GM06990 (cell line): ENCODE results near the gene FTO.
"Not testable (repeated sequence)": the region's sequence is repeated elsewhere in the genome, so short reads cannot be mapped to it uniquely, and the experiment has no call there.

Experiments used
- DNase-seq: peaks from one replicate; pipeline ENCODE4 v3.0.0-alpha.2; 2011; ENCODE audit not compliant: insufficient read length; ENCODE audit errors: extremely low read depth
- H3K27me3 ChIP-seq: replicated peaks from 2 replicates; pipeline ENCODE4 v1.6.0; 2011; ENCODE audit warnings: low read length; ENCODE audit not compliant: control insufficient read depth, insufficient read depth
- H3K36me3 ChIP-seq: 2 replicates; pipeline ENCODE4 v1.5.1; 2011; ENCODE audit warnings: low read length; ENCODE audit not compliant: control insufficient read depth, insufficient read depth
- H3K4me3 ChIP-seq: replicated peaks from 2 replicates; pipeline ENCODE4 v1.5.1; 2011; ENCODE audit warnings: low read depth, mild to moderate bottlenecking, control low read depth, low read length
- CTCF ChIP-seq: IDR thresholded peaks from 2 replicates; pipeline ENCODE4 v1.5.1; 2011; ENCODE audit warnings: low read length, control low read depth, mild to moderate bottlenecking, inconsistent platforms; ENCODE audit not compliant: insufficient read depth, poor library complexity, severe bottlenecking

FTO gene

GRCh38 chr16:54177862-54178477 lies 474.0 kb downstream of the FTO start:
- H3K4me3 ChIP-seq: no peak overlapping the region
- no peak for DNase-seq
- H3K27me3 ChIP-seq: no peaks in the 10 kb centered on the region; the same call in 1 of the 2 replicates
- no peak for TF ChIP-seq CTCF
- no peaks in the 10 kb centered on the region for H3K36me3 ChIP-seq

- Histone ChIP-seq H3K4me3 (no peak overlapping the region), H3K36me3 (no peaks in the 10 kb centered on the region), H3K27me3 (no peaks in the 10 kb centered on the region; the same call in 1 of the 2 replicates)
- TF ChIP-seq CTCF: no peak
- no peak for DNase-seq
These were observed 474.6 kb downstream of the FTO start for GRCh38 chr16:54178478-54178976.

DNA sequence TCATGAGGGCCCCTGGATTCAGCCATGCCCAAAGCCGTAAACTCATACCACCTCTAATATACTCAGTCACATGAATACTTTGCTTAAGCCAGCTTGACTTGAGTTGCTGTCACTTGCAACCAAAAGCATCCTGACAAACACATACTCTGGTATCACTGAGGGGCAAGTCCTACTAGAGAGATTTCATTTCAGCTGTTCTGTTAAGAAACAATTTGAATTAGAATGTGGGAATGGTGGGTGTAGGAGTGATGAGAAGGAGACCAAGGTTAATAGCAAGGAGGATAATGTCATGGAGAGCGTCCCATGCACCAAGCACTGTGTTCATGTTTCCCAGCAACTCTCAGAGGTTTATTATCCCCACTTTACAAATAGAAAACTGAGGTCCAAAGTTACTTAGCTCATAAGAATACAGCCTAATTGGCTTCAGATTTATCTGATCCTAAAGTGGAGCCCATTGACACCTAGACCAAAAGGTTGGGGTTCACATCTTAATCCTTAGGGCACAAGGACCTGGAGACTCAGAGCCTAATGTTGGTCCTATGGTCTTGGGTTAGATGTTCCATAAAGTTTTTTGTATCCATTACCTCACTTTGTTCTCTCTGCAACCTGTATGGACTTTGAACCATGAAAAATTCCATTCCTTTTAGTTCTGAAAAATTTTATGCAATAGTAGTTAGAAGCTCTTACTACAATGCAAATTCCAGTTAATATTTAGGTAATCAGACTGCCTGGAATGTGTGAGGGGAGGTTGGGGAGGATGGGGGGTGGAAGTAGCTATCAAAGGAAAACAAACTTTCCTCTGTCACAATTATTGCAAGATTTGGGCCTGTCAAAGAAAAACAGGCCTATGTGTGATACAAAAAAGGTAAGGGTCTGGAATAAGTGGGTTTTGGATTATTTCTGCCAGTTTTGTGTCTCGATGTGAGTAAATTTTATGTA lies 476.7 kb downstream of the FTO start:
- Histone ChIP-seq H3K27me3 (no peaks in the 10 kb centered on the region; the same call in 1 of the 2 replicates), H3K4me3 (no peak overlapping the region), H3K36me3 (no peaks in the 10 kb centered on the region)
- DNase-seq: no peak
- no peak for TF ChIP-seq CTCF

DNA sequence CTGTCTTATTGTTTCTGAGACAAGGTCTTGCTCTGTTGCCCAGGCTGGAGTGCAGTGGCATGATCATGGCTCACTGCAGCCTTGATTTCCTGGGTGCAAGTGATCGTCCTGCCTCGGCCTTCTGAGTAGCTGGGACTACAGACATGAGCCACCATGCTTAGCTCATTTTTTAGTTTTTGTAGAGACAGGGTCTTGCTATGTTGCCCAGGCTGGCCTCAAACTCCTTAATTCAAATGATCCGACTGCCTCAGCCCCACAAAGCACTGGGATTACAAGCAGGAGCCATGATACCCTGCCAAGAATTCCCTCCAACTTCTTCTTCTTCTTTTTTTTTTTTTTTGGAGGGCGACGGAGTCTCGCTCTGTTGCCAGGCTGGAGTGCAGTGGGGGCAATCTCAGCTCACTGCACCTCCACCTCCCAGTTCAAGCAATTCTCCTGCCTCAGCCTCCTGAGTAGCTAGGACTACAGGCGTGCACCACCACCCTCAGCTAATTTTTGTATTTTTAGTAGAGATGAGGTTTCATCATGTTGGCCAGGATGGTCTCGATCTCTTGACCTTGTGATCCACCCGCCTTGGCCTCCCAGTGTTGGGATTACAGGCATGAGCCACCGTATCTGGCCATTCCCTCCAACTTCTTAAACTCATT lies 477.9 kb downstream of the FTO start:
- H3K27me3 ChIP-seq, H3K36me3 ChIP-seq, DNase-seq, H3K4me3 ChIP-seq: not testable (repeated sequence)

DNA sequence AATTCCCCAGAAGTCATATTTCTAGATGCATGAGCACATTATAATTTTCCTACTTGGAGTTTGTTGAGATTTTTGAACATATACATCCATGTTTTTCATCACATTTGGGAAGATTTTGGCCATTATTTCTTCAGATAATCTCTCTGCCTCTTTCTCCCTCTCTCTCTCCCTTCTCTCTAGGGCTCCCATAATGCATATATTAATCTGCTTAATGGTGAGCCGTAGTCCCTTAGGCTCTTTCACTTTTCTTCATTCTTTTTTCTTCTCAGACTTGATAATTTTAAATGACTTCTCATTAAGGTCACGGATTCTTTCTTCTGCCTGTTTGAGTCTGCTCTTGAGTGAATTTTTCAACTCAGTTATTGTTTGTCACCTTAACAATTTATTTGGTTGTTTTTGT lies 481.1 kb downstream of the FTO start:
- no peak for DNase-seq
- H3K36me3 ChIP-seq: no peaks in the 10 kb centered on the region
- TF ChIP-seq CTCF: no peak
- H3K27me3 ChIP-seq: no peaks in the 10 kb centered on the region
- H3K4me3 ChIP-seq: no peak overlapping the region

DNA sequence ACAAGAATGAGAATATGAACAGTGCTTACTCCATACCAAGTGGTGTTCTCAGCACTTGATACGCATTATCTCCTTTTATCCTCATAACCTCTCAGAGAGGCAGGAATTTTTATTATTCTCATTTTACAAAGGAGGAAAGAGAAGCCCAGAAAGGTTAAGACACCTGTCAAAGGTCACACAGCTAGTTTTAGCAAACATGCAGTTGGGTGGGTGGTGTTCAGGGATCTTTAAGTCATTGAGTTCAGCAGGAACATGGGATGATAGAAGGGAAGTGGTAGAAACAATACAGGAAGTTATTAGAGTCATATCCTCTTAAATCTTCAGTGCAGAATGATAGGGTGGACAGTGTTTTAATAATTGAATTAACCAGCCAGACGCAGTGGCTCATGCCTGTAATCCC lies 487.2 kb downstream of the FTO start:
- TF ChIP-seq CTCF: no peak
- Histone ChIP-seq H3K4me3 (no peak overlapping the region), H3K36me3 (no peaks in the 10 kb centered on the region), H3K27me3 (no peaks in the 10 kb centered on the region)
- DNase-seq: no peak
